DMS114 treated with DMSO at 0.1 percent for 48 hours (cell line): ENCODE data around the gene LRP1B.

Experiments used
- DNase-seq: peaks from one replicate; lab custom pipeline; 2025; ENCODE audit not compliant: unreplicated experiment; lab: John Stamatoyannopoulos, UW

The LRP1B gene

GRCh38 chr2:141701618-141702017, 429.2 kb downstream of the LRP1B start:
- no peak for DNase-seq

GRCh38 chr2:141699573-141699972, 431.2 kb downstream of the LRP1B start:
- DNase-seq = no peak

GRCh38 chr2:141698500-141698899, 432.3 kb downstream of the LRP1B start:
- DNase-seq = no peak

GRCh38 chr2:141697035-141697434, 433.8 kb downstream of the LRP1B start:
- DNase-seq = no peak

- no peak for DNase-seq
Observed at GRCh38 chr2:141694180-141694579, 436.6 kb downstream of the LRP1B start.

GRCh38 chr2:141692829-141693228, 438.0 kb downstream of the LRP1B start:
- DNase-seq = no peak

GRCh38 chr2:141676139-141676538, 454.7 kb downstream of the LRP1B start:
- no peak for DNase-seq

- no peak for DNase-seq
Observed at GRCh38 chr2:141666191-141666590, 464.6 kb downstream of the LRP1B start.

- no peak for DNase-seq
Observed at GRCh38 chr2:141660232-141660631, 470.6 kb downstream of the LRP1B start.

- no peak for DNase-seq
Observed at GRCh38 chr2:141654311-141654710, 476.5 kb downstream of the LRP1B start.

GRCh38 chr2:141653184-141653583, 477.6 kb downstream of the LRP1B start:
- DNase-seq = no peak

GRCh38 chr2:141652308-141652707, 478.5 kb downstream of the LRP1B start:
- no peak for DNase-seq

- no peak for DNase-seq
Observed at GRCh38 chr2:141647353-141647752, 483.5 kb downstream of the LRP1B start.

GRCh38 chr2:141641462-141641861, 489.4 kb downstream of the LRP1B start:
- no peak for DNase-seq

GRCh38 chr2:141639809-141640208, 491.0 kb downstream of the LRP1B start:
- no peak for DNase-seq

GRCh38 chr2:141633132-141633531, 497.7 kb downstream of the LRP1B start:
- DNase-seq = no peak

GRCh38 chr2:141630407-141630930, 500.3 kb downstream of the LRP1B start:
- DNase-seq = no peak

GRCh38 chr2:141620372-141620771, 510.4 kb downstream of the LRP1B start:
- DNase-seq = no peak

GRCh38 chr2:141618457-141618856, 512.4 kb downstream of the LRP1B start:
- DNase-seq = no peak

GRCh38 chr2:141611981-141612380, 518.8 kb downstream of the LRP1B start:
- DNase-seq = no peak

GRCh38 chr2:141611176-141611571, 519.6 kb downstream of the LRP1B start:
- DNase-seq = no peak

- no peak for DNase-seq
Observed at GRCh38 chr2:141610564-141611175, 520.1 kb downstream of the LRP1B start.

- no peak for DNase-seq
Observed at GRCh38 chr2:141605163-141605562, 525.7 kb downstream of the LRP1B start.
